Measurements from ENCODE around the gene SBF2.
"Not testable (repeated sequence)": the region's sequence is repeated elsewhere in the genome, so short reads cannot be mapped to it uniquely, and the experiment has no call there.

The SBF2 gene

GRCh38 chr11:10113852-10114251 lies 180.2 kb downstream of the SBF2 start:
- no peak for DNase-seq

GRCh38 chr11:10109806-10110205 lies 184.2 kb downstream of the SBF2 start:
- DNase-seq = no peak

GRCh38 chr11:10108915-10109680 lies 184.9 kb downstream of the SBF2 start:
- DNase-seq = no peak

GRCh38 chr11:10107497-10107896 lies 186.5 kb downstream of the SBF2 start:
- no peak for DNase-seq

GRCh38 chr11:10097615-10098014 lies 196.4 kb downstream of the SBF2 start:
- no peak for DNase-seq

GRCh38 chr11:10096987-10097386 lies 197.0 kb downstream of the SBF2 start:
- DNase-seq = no peak

GRCh38 chr11:10095412-10096208 lies 198.4 kb downstream of the SBF2 start:
- DNase-seq = no peak

- DNase-seq = no peak
Observed at GRCh38 chr11:10092426-10092825, 201.6 kb downstream of the SBF2 start.

GRCh38 chr11:10091314-10092045 lies 202.5 kb downstream of the SBF2 start:
- DNase-seq = no peak

GRCh38 chr11:10087923-10088225 lies 206.1 kb downstream of the SBF2 start:
- DNase-seq = not testable (repeated sequence)

GRCh38 chr11:10087186-10087922 lies 206.7 kb downstream of the SBF2 start:
- DNase-seq = no peak

GRCh38 chr11:10080138-10080537 lies 213.9 kb downstream of the SBF2 start:
- DNase-seq = no peak

GRCh38 chr11:10076458-10077141 lies 217.4 kb downstream of the SBF2 start:
- peak in 1 of 14 donors; percentile 3 for DNase-seq

GRCh38 chr11:10075141-10075540 lies 218.9 kb downstream of the SBF2 start:
- DNase-seq = no peak

GRCh38 chr11:10072841-10073240 lies 221.2 kb downstream of the SBF2 start:
- no peak for DNase-seq

- no peak for DNase-seq
Observed at GRCh38 chr11:10072142-10072541, 221.9 kb downstream of the SBF2 start.

- no peak for DNase-seq
Observed at GRCh38 chr11:10067629-10068300, 226.3 kb downstream of the SBF2 start.

- no peak for DNase-seq
Observed at GRCh38 chr11:10066441-10066840, 227.6 kb downstream of the SBF2 start.

- no peak for DNase-seq
Observed at GRCh38 chr11:10064828-10065227, 229.2 kb downstream of the SBF2 start.

- no peak for DNase-seq
Observed at GRCh38 chr11:10058356-10058755, 235.7 kb downstream of the SBF2 start.

- DNase-seq = no peak
Observed at GRCh38 chr11:10051868-10052586, 242.0 kb downstream of the SBF2 start.

Data from C1 segment of cervical spinal cord (tissue), 14 donors.